Upper lobe of left lung (tissue), 4 donors: Measurements from ENCODE around the gene SNX30.

ENCODE experiments used
- CTCF ChIP-seq, 6 experiments: fragments of 450-650 bp in 4 of 6; fragments of 200-600 bp in 2 of 6; sonication (generic) in 2 of 6; IDR thresholded peaks; one replicate each; pipeline ENCODE4 v1.5.1; 2016 to 2019; ENCODE audit warnings: antibody characterized with exemption in 6 of 6
- EP300 ChIP-seq, 4 donors: sonication (generic); formaldehyde crosslinking; IDR thresholded peaks; one replicate each; pipeline ENCODE4 v1.5.1; 2017; ENCODE audit warnings: antibody characterized with exemption in 4 of 4, control low read depth in 2 of 4

- TF ChIP-seq CTCF (IDR thresholded peaks at IDR 0.05) (no peak), EP300 (IDR thresholded peaks at IDR 0.05) (no peak)
These were observed 111.3 kb downstream of the SNX30 start for GRCh38 chr9:112861638-112862555.
